Measurements from ENCODE around the gene MANSC4. TPM values are rescaled to one million over a fixed set of nuclear protein-coding genes. Genes with fewer than 3 reads are reported as not detected.
A peak's percentile ranks its signal among the peaks of the same experiment; 100 is the strongest.

The MANSC4 gene
- total and polyA plus RNA-seq, 2 donors (not counting 1 experiment from before 2014, with no cell fraction given) = 0.25 TPM; not detected in 1

GRCh38 chr12:27821259-27821973 is 41.4 kb upstream of the MANSC4 start:
- Histone ChIP-seq H3K36me3 (replicated peaks in 1 of 2; ENCODE audit: control extremely low read depth in 1 of 2, control insufficient read depth in 1 of 2, extremely low read depth in 1 of 2, insufficient read depth in 2 of 2, low read length in 1 of 2) (no peaks in the 10 kb centered on the region), H3K4me3 (ENCODE audit: control extremely low read depth in 1 of 5, extremely low read depth in 1 of 5, insufficient read depth in 1 of 5, low read depth in 2 of 5, low read length in 4 of 5) (no peak overlapping the region), H3K9ac (ENCODE audit: low read length) (peak overlapping the region; percentile 19), H3K27ac (ENCODE audit: low read length in 2 of 2) (peak overlapping the region in 1 of 2 donors; percentile 2), H3K4me1 (ENCODE audit: control insufficient read depth in 2 of 2, insufficient read depth in 2 of 2, low read length in 2 of 2) (peaks cover 3 to 20% of the 10 kb centered on the region in 2 donors), H2AFZ (ENCODE audit: insufficient read depth, low read depth, low read length, poor library complexity, severe bottlenecking) (no peak overlapping the region), H4K20me1 (ENCODE audit: control insufficient read depth, insufficient read depth, low read length, poor library complexity, severe bottlenecking) (no peaks in the 10 kb centered on the region), H3K27me3 (replicated peaks in 1 of 4; ENCODE audit: control extremely low read depth in 1 of 4, control insufficient read depth in 3 of 4, insufficient read depth in 4 of 4, low read length in 3 of 4) (no peaks in the 10 kb centered on the region), H3K4me2 (replicated peaks; ENCODE audit: low read depth, low read length, poor library complexity, severe bottlenecking) (peak overlapping the region; percentile 45), H3K79me2 (ENCODE audit: control insufficient read depth, insufficient read depth, low read length) (no peaks in the 10 kb centered on the region), H3K9me3 (ENCODE audit: control extremely low read depth in 1 of 3, control insufficient read depth in 2 of 3, insufficient read depth in 1 of 3, low read length in 2 of 3) (no peaks in the 10 kb centered on the region)
- intact Hi-C loops (cut with micrococcal nuclease) = loop anchor here (1.0 kb wide), 2 partner anchors 41 to 88 kb away; partner anchors contain the start of genes KLHL42 and MANSC4
- H3K4me1 Mint-ChIP-seq = peaks cover 35% of the 10 kb centered on the region
- WGBS (ENCODE audit: insufficient coverage) = 0% methylated on average over 6 of the region's 7 CpGs
- H3K9me3 Mint-ChIP-seq (ENCODE audit: insufficient read depth) = no peaks in the 10 kb centered on the region
- no peak overlapping the region for H3K27ac Mint-ChIP-seq
- peak; percentile 65 for DNase-seq
- ATAC-seq (ENCODE audit: low read depth) = peak; percentile 23
- peaks cover 9% of the 10 kb centered on the region for H3K27me3 Mint-ChIP-seq
- peak; percentile 89 for TF ChIP-seq CTCF (IDR thresholded peaks at IDR 0.05)
- no peak for TF ChIP-seq EZH2 (IDR thresholded peaks at IDR 0.05; ENCODE audit: borderline replicate concordance, insufficient read depth, low read depth, low read length, poor library complexity, severe bottlenecking)
- ChIA-PET POLR2A (no interaction called here), CTCF (interaction anchor here (0.8 to 3.4 kb wide), 15 partner anchors 9 to 119 kb away, joined by 3 to 26 read pairs (median 4); partner anchors contain the start of genes KLHL42 and MANSC4)
- H3K4me3 Mint-ChIP-seq = no peak overlapping the region

GRCh38 chr12:27820564-27820963 is 40.5 kb upstream of the MANSC4 start:
- H3K4me3 Mint-ChIP-seq = no peak overlapping the region
- Histone ChIP-seq H3K4me2 (replicated peaks; ENCODE audit: low read depth, low read length, poor library complexity, severe bottlenecking) (no peak overlapping the region), H3K9me3 (ENCODE audit: control extremely low read depth in 1 of 3, control insufficient read depth in 2 of 3, insufficient read depth in 1 of 3, low read length in 2 of 3) (no peaks in the 10 kb centered on the region), H3K79me2 (ENCODE audit: control insufficient read depth, insufficient read depth, low read length) (no peaks in the 10 kb centered on the region), H4K20me1 (ENCODE audit: control insufficient read depth, insufficient read depth, low read length, poor library complexity, severe bottlenecking) (no peaks in the 10 kb centered on the region), H3K4me1 (ENCODE audit: control insufficient read depth in 2 of 2, insufficient read depth in 2 of 2, low read length in 2 of 2) (peaks cover 3 to 20% of the 10 kb centered on the region in 2 donors), H3K9ac (ENCODE audit: low read length) (no peak overlapping the region), H3K27me3 (replicated peaks in 1 of 4; ENCODE audit: control extremely low read depth in 1 of 4, control insufficient read depth in 3 of 4, insufficient read depth in 4 of 4, low read length in 3 of 4) (no peaks in the 10 kb centered on the region), H3K27ac (ENCODE audit: low read length in 2 of 2) (no peak overlapping the region), H3K36me3 (replicated peaks in 1 of 2; ENCODE audit: control extremely low read depth in 1 of 2, control insufficient read depth in 1 of 2, extremely low read depth in 1 of 2, insufficient read depth in 2 of 2, low read length in 1 of 2) (no peaks in the 10 kb centered on the region), H2AFZ (ENCODE audit: insufficient read depth, low read depth, low read length, poor library complexity, severe bottlenecking) (no peak overlapping the region), H3K4me3 (ENCODE audit: control extremely low read depth in 1 of 5, extremely low read depth in 1 of 5, insufficient read depth in 1 of 5, low read depth in 2 of 5, low read length in 4 of 5) (no peak overlapping the region)
- H3K27ac Mint-ChIP-seq = no peak overlapping the region
- DNase-seq (no peak), ATAC-seq (ENCODE audit: low read depth) (no peak)
- intact Hi-C loops (cut with micrococcal nuclease) = no loop called here
- 100% methylated on average over 2 of the region's 5 CpGs for WGBS (ENCODE audit: insufficient coverage)
- TF ChIP-seq CTCF (IDR thresholded peaks at IDR 0.05) = no peak
- TF ChIP-seq EZH2 (IDR thresholded peaks at IDR 0.05; ENCODE audit: borderline replicate concordance, insufficient read depth, low read depth, low read length, poor library complexity, severe bottlenecking) = no peak
- H3K4me1 Mint-ChIP-seq = peaks cover 35% of the 10 kb centered on the region
- H3K9me3 Mint-ChIP-seq (ENCODE audit: insufficient read depth) = no peaks in the 10 kb centered on the region
- peaks cover 9% of the 10 kb centered on the region for H3K27me3 Mint-ChIP-seq
- POLR2A ChIA-PET = no interaction called here
- CTCF ChIA-PET = interaction anchor here (0.8 to 3.4 kb wide), 14 partner anchors 10 to 120 kb away, joined by 3 to 26 read pairs (median 4); no protein-coding TSS in a partner anchor
